ENCODE data around the gene GSS.
A peak's percentile ranks its signal among the peaks of the same experiment; 100 is the strongest.

GSS gene

GRCh38 chr20:34996243-34997028 lies 40.8 kb upstream of the GSS start:
- no peaks in the 10 kb centered on the region for H3K27me3 Mint-ChIP-seq
- no peaks in the 10 kb centered on the region for H3K9me3 Mint-ChIP-seq

GRCh38 chr20:34995696-34996095 lies 40.1 kb upstream of the GSS start:
- peaks cover 7% of the 10 kb centered on the region for H3K36me3 Mint-ChIP-seq

More at GRCh38 chr20:34996243-34997028, 40.8 kb upstream of the GSS start:
- no peak overlapping the region for H3K4me3 Mint-ChIP-seq
- H3K27ac Mint-ChIP-seq: no peak overlapping the region
- H3K4me1 Mint-ChIP-seq: no peaks in the 10 kb centered on the region
- peaks cover 7% of the 10 kb centered on the region for H3K36me3 Mint-ChIP-seq

GRCh38 chr20:34995192-34995591 lies 39.6 kb upstream of the GSS start:
- Mint-ChIP-seq H3K36me3 (peaks cover 7% of the 10 kb centered on the region), H3K4me1 (no peaks in the 10 kb centered on the region), H3K4me3 (no peak overlapping the region), H3K27me3 (no peaks in the 10 kb centered on the region), H3K27ac (no peak overlapping the region), H3K9me3 (no peaks in the 10 kb centered on the region)

More at GRCh38 chr20:34995696-34996095, 40.1 kb upstream of the GSS start:
- Mint-ChIP-seq H3K4me3 (no peak overlapping the region), H3K9me3 (no peaks in the 10 kb centered on the region), H3K27ac (peak overlapping the region; percentile 23), H3K4me1 (no peaks in the 10 kb centered on the region), H3K27me3 (no peaks in the 10 kb centered on the region)

GRCh38 chr20:34994509-34995131 lies 39.0 kb upstream of the GSS start:
- no peak overlapping the region for H3K4me3 Mint-ChIP-seq
- peaks cover 7% of the 10 kb centered on the region for H3K36me3 Mint-ChIP-seq
- H3K9me3 Mint-ChIP-seq: no peaks in the 10 kb centered on the region
- no peaks in the 10 kb centered on the region for H3K4me1 Mint-ChIP-seq
- H3K27ac Mint-ChIP-seq: no peak overlapping the region
- no peaks in the 10 kb centered on the region for H3K27me3 Mint-ChIP-seq

GRCh38 chr20:34993941-34994508 lies 38.4 kb upstream of the GSS start:
- H3K27me3 Mint-ChIP-seq: no peaks in the 10 kb centered on the region
- H3K4me3 Mint-ChIP-seq: no peak overlapping the region
- H3K4me1 Mint-ChIP-seq: no peaks in the 10 kb centered on the region
- H3K9me3 Mint-ChIP-seq: no peaks in the 10 kb centered on the region
- no peak overlapping the region for H3K27ac Mint-ChIP-seq
- H3K36me3 Mint-ChIP-seq: peaks cover 7% of the 10 kb centered on the region

GRCh38 chr20:34992751-34993417 lies 37.3 kb upstream of the GSS start:
- no peaks in the 10 kb centered on the region for H3K4me1 Mint-ChIP-seq
- H3K36me3 Mint-ChIP-seq: peaks cover 4% of the 10 kb centered on the region
- H3K4me3 Mint-ChIP-seq: no peak overlapping the region
- no peaks in the 10 kb centered on the region for H3K9me3 Mint-ChIP-seq
- H3K27me3 Mint-ChIP-seq: no peaks in the 10 kb centered on the region
- no peak overlapping the region for H3K27ac Mint-ChIP-seq

- H3K4me3 Mint-ChIP-seq: no peak overlapping the region
- H3K36me3 Mint-ChIP-seq: no peaks in the 10 kb centered on the region
- no peaks in the 10 kb centered on the region for H3K9me3 Mint-ChIP-seq
- H3K4me1 Mint-ChIP-seq: no peaks in the 10 kb centered on the region
- no peaks in the 10 kb centered on the region for H3K27me3 Mint-ChIP-seq
- no peak overlapping the region for H3K27ac Mint-ChIP-seq
These were observed 35.1 kb upstream of the GSS start for GRCh38 chr20:34990661-34991214.

- Mint-ChIP-seq H3K4me1 (no peaks in the 10 kb centered on the region), H3K27me3 (no peaks in the 10 kb centered on the region), H3K4me3 (no peak overlapping the region), H3K36me3 (no peaks in the 10 kb centered on the region), H3K9me3 (no peaks in the 10 kb centered on the region), H3K27ac (no peak overlapping the region)
These were observed 34.6 kb upstream of the GSS start for GRCh38 chr20:34990231-34990630.

- no peak overlapping the region for H3K27ac Mint-ChIP-seq
- no peaks in the 10 kb centered on the region for H3K36me3 Mint-ChIP-seq
- H3K9me3 Mint-ChIP-seq: no peaks in the 10 kb centered on the region
- no peaks in the 10 kb centered on the region for H3K4me1 Mint-ChIP-seq
- no peak overlapping the region for H3K4me3 Mint-ChIP-seq
- H3K27me3 Mint-ChIP-seq: no peaks in the 10 kb centered on the region
These were observed 34.1 kb upstream of the GSS start for GRCh38 chr20:34989670-34990069.

GRCh38 chr20:34989118-34989517 lies 33.5 kb upstream of the GSS start:
- no peak overlapping the region for H3K27ac Mint-ChIP-seq
- no peak overlapping the region for H3K4me3 Mint-ChIP-seq
- H3K4me1 Mint-ChIP-seq: no peaks in the 10 kb centered on the region
- no peaks in the 10 kb centered on the region for H3K27me3 Mint-ChIP-seq
- no peaks in the 10 kb centered on the region for H3K9me3 Mint-ChIP-seq
- no peaks in the 10 kb centered on the region for H3K36me3 Mint-ChIP-seq

GRCh38 chr20:34988191-34988540 lies 32.6 kb upstream of the GSS start:
- no peaks in the 10 kb centered on the region for H3K36me3 Mint-ChIP-seq
- H3K4me3 Mint-ChIP-seq: no peak overlapping the region
- no peak overlapping the region for H3K27ac Mint-ChIP-seq
- H3K9me3 Mint-ChIP-seq: no peaks in the 10 kb centered on the region
- no peaks in the 10 kb centered on the region for H3K27me3 Mint-ChIP-seq
- H3K4me1 Mint-ChIP-seq: no peaks in the 10 kb centered on the region

- no peak overlapping the region for H3K27ac Mint-ChIP-seq
- H3K36me3 Mint-ChIP-seq: no peaks in the 10 kb centered on the region
- H3K4me1 Mint-ChIP-seq: no peaks in the 10 kb centered on the region
- no peak overlapping the region for H3K4me3 Mint-ChIP-seq
- no peaks in the 10 kb centered on the region for H3K27me3 Mint-ChIP-seq
- H3K9me3 Mint-ChIP-seq: no peaks in the 10 kb centered on the region
These were observed 31.9 kb upstream of the GSS start for GRCh38 chr20:34987288-34988190.

- Mint-ChIP-seq H3K4me1 (no peaks in the 10 kb centered on the region), H3K36me3 (no peaks in the 10 kb centered on the region), H3K27me3 (no peaks in the 10 kb centered on the region), H3K4me3 (no peak overlapping the region), H3K9me3 (no peaks in the 10 kb centered on the region), H3K27ac (no peak overlapping the region)
These were observed 31.0 kb upstream of the GSS start for GRCh38 chr20:34986311-34987287.
